ENCODE data around the gene RASA3.
A peak's percentile ranks its signal among the peaks of the same experiment; 100 is the strongest.
"Not testable (repeated sequence)": the region's sequence is repeated elsewhere in the genome, so short reads cannot be mapped to it uniquely, and the experiment has no call there.

Gene RASA3, protein sequence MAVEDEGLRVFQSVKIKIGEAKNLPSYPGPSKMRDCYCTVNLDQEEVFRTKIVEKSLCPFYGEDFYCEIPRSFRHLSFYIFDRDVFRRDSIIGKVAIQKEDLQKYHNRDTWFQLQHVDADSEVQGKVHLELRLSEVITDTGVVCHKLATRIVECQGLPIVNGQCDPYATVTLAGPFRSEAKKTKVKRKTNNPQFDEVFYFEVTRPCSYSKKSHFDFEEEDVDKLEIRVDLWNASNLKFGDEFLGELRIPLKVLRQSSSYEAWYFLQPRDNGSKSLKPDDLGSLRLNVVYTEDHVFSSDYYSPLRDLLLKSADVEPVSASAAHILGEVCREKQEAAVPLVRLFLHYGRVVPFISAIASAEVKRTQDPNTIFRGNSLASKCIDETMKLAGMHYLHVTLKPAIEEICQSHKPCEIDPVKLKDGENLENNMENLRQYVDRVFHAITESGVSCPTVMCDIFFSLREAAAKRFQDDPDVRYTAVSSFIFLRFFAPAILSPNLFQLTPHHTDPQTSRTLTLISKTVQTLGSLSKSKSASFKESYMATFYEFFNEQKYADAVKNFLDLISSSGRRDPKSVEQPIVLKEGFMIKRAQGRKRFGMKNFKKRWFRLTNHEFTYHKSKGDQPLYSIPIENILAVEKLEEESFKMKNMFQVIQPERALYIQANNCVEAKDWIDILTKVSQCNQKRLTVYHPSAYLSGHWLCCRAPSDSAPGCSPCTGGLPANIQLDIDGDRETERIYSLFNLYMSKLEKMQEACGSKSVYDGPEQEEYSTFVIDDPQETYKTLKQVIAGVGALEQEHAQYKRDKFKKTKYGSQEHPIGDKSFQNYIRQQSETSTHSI

GRCh38 chr13:114132419-114133121 is at the start of gene RASA3:
Gene RASA3 (minus strand): TSS chr13:114132623. CDS start chr13:114132489, 134 bp downstream.
- peak; percentile 79 for DNase-seq (ENCODE audit: low spot score)

DNA sequence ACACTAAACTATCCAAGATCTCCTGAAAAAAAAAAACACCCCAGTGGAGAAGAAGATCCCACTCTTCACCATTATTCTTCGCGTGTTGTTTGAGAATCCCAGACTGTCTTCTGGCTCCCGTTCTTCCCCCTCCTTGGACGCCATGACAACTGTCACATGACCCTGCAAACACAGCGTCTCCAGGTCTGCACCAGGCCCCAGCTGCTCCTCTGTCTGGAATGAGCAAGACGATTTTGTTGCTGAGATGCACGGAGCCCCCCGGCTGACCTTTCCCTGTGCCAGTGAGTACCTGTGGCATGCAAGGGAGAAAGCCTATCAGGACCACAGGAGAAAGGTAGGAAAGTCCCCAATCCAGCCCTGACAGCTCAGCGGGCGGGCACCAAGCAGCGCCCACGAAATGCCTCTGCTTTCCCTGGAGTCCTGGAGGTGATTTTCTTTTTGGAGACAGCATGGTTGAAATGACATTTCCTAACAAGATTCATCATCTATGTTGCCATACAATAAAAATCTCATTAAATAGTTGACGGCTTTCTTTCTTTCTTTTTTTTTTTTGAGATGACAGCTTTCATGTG is 46.8 kb upstream of the RASA3 start, which contains the start of gene CFAP97D2:
Gene CFAP97D2 (plus strand): TSS at position 171 of the 572 bp plus-strand sequence. CDS start 74 bp downstream, at position 245.
- no peak for DNase-seq (ENCODE audit: low spot score)

- peak; percentile 11 for DNase-seq (ENCODE audit: low spot score)
Observed at GRCh38 chr13:114177245-114178010, 45.0 kb upstream of the RASA3 start.

DNA sequence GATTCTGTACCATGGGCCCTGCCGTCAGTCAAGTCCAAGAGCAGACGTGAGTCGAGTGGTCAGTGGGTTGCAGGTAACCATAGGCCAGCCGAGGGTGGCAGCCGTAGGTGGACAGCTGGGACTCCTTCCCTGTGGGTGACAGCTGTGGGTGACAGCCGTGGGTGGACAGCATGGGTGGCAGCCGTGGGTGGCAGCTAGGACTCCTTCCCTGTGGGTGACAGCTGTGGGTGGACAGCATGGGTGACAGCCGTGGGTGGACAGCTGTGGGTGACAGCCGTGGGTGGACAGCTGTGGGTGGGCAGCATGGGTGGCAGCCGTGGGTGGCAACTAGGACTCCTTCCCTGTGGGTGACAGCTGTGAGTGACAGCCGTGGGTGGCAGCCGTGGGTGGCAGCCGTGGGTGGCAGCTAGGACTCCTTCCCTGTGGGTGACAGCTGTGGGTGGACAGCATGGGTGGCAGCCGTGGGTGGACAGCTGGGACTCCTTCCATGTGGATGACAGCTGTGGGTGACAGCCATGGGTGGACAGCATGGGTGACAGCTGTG is 44.0 kb upstream of the RASA3 start:
- not testable (repeated sequence) for DNase-seq (ENCODE audit: low spot score)

DNA sequence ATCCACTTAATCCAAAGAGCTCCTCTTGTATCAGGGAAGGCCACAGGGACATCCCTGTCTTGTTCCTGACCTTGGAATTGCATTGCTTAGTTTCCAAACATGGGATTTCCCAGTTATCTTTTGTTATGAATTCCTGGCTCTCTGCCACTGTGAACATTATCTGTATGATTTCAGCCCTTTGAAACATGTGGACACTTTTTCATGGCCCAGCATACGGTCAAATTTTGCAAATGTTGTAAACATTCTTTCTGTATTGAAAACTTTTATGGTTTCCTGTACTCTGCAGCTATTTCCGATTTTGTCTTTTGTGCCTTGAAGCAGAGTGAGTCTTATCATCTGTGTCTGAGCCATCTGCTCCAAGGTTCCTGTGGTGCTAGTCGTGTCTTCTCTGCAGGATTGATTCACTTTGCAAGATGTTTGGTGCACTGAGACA is 42.1 kb upstream of the RASA3 start:
- no peak for DNase-seq (ENCODE audit: low spot score)

DNA sequence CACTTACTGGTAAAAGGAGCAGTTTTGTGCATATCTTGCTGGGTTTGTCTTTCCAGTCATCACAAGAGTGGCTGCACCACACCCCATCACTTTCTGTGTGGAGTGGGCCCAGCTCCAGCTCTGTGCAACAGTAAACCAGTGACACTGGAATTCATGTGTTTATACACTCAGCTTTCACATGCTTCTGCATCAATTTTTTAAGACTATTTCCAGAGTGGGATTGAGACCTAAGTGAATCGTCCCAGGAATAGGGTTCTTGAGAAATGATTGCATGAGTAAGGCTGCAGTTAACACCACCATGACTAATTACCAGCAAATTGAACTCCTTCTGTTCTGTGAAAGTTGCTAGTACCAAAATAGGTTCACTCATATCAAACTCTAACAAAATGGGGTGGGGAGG is 41.3 kb upstream of the RASA3 start:
- no peak for DNase-seq (ENCODE audit: low spot score)

DNA sequence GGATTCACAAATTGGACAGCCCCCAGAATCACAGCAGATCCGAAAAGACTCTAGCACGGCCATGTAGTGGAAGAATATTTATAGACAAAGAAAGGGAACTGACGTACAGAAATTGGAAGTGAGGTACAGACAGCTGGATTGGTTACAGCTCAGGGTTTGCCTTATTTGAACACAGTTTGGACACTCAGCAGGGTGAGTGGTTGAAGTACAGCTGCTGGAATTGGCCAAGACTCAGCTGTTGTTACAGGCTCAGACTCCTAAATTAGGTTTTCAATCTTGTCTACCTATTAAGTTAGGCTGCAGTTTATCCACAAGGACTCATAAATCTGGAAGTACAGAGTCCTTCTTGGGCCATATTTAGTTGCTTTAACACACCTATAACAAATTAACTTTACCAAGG is 40.8 kb upstream of the RASA3 start:
- no peak for DNase-seq (ENCODE audit: low spot score)

DNA sequence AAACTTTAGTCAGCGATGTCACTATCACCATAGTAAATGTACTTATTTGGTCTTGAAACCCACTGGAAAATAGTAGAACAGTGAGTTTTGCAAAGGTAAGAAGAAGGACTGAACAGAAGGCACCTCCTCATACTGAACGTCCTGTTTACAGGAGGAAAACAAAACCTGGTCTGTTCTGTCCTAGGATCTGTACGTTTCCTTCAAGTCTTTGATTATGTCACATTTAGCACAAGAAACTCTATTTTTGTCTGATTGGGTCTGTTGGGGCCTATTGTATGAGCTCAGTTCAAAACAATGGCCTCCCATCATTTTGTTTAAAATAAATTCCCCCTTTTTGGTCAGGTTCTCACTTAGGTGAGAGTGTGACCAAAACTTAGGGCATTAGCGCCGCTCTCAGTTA is 35.5 kb upstream of the RASA3 start:
- DNase-seq (ENCODE audit: low spot score): no peak

GRCh38 chr13:114167426-114167825 is 35.0 kb upstream of the RASA3 start:
- no peak for DNase-seq (ENCODE audit: low spot score)

- DNase-seq (ENCODE audit: low spot score): no peak
Observed at GRCh38 chr13:114166381-114167131, 34.1 kb upstream of the RASA3 start.

DNA sequence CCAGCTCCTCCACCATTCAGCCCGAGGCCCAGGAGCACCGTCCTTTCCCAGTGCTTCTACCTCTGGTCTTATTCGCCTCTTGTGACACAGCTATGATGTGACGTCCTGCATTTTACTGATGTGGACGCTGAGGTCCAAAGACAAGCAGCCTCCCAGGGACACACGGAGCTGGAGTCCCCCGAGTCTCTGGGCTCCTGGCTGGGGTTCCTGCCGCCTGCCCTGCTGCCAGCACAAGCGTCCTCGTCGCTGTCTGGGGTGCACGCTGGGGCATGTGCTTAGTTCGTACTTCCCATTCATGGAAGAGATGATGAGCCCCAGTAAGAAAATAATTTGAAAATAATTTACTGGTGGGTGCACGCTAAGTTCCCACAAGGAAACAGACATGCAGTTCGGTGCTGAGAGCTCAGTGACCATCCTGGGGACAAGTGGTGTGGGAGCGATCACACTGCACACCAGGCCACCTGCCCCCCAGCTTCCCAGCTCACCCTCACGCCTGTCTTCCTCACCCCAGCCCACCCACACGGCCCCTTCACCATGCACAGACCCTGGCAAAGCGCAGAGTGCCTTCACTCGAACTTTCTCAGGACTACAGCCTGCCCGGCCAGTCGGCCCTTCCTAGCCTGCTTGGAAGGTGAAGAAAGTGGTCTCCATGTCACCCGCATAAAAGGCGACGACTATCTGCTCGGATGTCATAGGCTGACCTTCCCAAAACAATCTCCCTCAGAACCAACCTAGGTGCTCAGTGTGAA is 32.4 kb upstream of the RASA3 start:
- no peak for DNase-seq (ENCODE audit: low spot score)

- DNase-seq (ENCODE audit: low spot score): no peak
Observed at GRCh38 chr13:114164053-114164452, 31.6 kb upstream of the RASA3 start.

DNA sequence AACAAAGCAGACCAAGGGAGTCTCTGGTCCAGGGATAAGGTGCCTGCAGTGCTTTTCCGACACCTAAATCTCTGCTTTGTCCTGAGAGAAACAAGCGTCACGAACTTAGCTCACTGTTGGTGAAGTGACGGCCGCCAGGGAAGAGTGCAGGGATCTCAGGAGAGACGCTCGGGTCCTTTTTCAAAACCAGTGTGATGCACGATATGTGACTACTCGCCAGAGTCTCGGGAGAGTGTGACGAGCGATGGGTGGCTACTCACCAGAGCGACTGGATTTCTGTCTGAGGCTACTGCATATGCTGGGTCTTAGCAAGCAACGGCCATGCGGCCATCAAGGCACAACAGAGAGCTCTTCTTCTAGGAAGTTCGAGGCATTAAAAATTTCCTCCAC is 30.1 kb upstream of the RASA3 start:
- DNase-seq (ENCODE audit: low spot score): no peak

DNA sequence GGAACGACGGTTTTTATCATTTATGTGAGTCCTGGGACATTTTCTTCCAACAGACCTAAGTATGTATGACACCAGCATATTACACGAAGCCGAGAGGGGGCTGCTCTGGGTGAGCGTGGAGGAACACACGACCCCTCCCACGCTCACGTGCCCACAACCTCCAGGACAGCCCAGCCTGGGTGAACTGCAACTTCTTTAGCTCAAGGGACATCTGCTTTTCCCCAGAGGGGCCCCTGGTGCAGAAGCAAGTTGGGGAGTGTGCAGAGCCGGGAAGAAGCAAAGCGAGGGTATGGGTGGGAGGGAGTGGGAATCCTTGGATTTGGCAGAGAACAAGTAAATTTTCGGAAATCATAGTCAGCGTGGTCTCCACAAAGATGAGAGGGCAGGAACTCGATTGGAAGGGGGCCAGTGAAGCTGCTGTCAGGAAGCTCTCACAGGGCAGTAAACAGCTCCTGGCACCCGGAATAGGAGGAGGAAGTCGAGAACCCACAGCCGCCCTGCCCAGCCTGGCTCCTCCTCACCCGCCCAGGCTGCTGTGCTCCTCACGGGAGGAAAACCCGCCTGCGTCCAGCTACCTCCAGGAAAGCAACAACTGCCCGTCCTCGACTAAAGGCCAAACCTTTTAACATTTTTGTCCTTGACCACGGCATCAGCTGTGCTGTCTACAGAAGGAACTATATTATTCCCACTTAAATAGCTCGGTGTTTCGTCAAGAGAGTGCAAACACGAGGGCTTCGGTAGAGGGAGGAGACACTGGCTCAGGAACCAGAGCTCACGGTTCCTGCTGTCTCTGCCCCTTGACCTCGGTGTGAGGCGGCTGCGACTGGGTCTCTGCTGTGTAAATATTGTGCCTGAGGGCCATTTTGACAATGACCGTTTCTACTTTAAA is 29.5 kb upstream of the RASA3 start:
- DNase-seq (ENCODE audit: low spot score): no peak

DNA sequence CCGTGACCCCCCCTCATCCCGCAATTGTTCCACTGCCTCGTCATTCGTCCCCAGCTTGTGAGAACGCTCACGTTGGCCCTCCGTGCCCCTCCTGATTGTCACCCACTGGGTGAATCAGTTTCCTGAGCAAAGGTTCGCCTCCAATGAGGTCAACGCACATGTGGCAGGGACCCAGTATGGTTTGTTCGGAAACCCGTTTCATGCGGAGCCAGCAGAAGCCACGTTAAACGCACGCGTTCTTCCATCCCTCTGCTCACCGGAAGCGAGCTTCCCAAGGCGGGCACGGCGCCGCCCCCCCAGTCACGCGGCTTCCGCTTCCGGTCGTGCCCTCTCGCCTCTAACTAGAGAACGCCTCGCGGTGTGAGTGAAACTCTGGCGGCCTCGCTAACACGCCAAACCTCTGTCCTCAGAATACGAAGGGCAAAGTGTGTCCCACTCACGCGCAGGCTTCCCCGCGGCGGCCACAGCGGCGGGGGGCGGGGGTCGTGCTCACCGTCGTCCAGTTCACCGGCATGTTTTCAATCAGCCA is 28.7 kb upstream of the RASA3 start:
- DNase-seq (ENCODE audit: low spot score): no peak

- DNase-seq (ENCODE audit: low spot score): not testable (repeated sequence)
Observed at GRCh38 chr13:114158869-114159666, 26.6 kb upstream of the RASA3 start.

DNA sequence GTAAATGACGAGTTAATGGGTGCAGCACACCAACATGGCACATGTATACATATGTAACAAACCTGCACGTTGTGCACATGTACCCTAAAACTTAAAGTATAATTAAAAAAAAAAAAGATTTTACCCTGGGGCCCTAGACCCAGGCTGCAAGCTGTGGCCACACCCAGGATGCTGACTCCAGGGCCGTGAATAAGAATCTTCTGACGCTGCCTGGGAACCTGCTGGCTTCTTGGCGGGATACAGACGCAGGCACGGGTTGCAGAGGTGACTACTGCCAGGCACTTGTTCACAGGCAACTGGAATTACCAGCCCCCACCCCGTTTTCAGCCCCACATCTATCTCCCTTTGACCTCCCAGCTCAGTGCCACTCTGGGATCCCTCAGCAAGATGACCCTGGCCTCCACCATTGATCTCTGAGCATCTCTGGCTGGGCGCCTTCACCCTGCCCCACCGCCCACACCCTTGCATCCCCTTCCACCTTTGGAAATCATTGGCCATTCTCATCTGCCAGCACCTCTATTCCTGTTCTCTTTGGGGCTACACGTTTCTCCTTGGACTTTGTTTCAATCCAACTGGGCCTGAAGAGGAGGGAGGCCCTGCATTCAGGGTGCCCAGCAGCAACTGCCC is 25.6 kb upstream of the RASA3 start:
- DNase-seq (ENCODE audit: low spot score): no peak

Measured in SW480 (cell line).